ENCODE measurements around the gene ZNF385B.

ZNF385B gene

GRCh38 chr2:179553382-179553781 is 308.0 kb downstream of the ZNF385B start:
- H3K18ac ChIP-seq (ENCODE audit: low read length): no peak overlapping the region
- no peak overlapping the region for H2AK5ac ChIP-seq (ENCODE audit: low read length)
- no peak overlapping the region for H3K14ac ChIP-seq (ENCODE audit: low read length)
- H3K9me3 ChIP-seq (ENCODE audit: insufficient read depth, low read depth, low read length): no peaks in the 10 kb centered on the region
- H3K4me3 ChIP-seq (ENCODE audit: low read depth, low read length): no peak overlapping the region
- H4K91ac ChIP-seq (ENCODE audit: low read depth, low read length): no peak overlapping the region
- H3K27me3 ChIP-seq (ENCODE audit: insufficient read depth, low read length): no peaks in the 10 kb centered on the region
- H3K23ac ChIP-seq (ENCODE audit: low read length): no peak overlapping the region
- no peaks in the 10 kb centered on the region for H3K36me3 ChIP-seq (ENCODE audit: control insufficient read depth in 1 of 2, insufficient read depth in 2 of 2, low read length in 2 of 2)
- no peak overlapping the region for H2BK5ac ChIP-seq (ENCODE audit: low read depth, low read length, poor library complexity)
- no peak overlapping the region for H3K27ac ChIP-seq (ENCODE audit: low read depth, low read length)
- no peaks in the 10 kb centered on the region for H3K79me2 ChIP-seq (ENCODE audit: control insufficient read depth, insufficient read depth, low read length, poor library complexity)
- no peak overlapping the region for H3K4me2 ChIP-seq (ENCODE audit: low read length)
- no peak overlapping the region for H2AFZ ChIP-seq (ENCODE audit: insufficient read depth, low read length, poor library complexity)
- H4K12ac ChIP-seq (ENCODE audit: low read depth, low read length): no peak overlapping the region
- H3K9ac ChIP-seq (ENCODE audit: low read length): no peak overlapping the region
- no peak overlapping the region for H2BK12ac ChIP-seq (ENCODE audit: low read length)
- WGBS (ENCODE audit: extremely low coverage, insufficient coverage, insufficient read length): no CpG with 5 or more reads among the region's 3 CpGs
- no peak overlapping the region for H4K8ac ChIP-seq (ENCODE audit: low read depth, low read length)
- H3K4ac ChIP-seq (ENCODE audit: low read depth, low read length): no peak overlapping the region
- H2BK120ac ChIP-seq (ENCODE audit: insufficient read depth, low read length, poor library complexity): no peak overlapping the region
- DNase-seq: no peak
- no peaks in the 10 kb centered on the region for H3K79me1 ChIP-seq (ENCODE audit: low read length)
- no peaks in the 10 kb centered on the region for H3K4me1 ChIP-seq (ENCODE audit: control insufficient read depth in 1 of 2, insufficient read depth in 2 of 2, low read length in 2 of 2)

- Histone ChIP-seq H3K9me3 (ENCODE audit: insufficient read depth, low read depth, low read length) (no peaks in the 10 kb centered on the region), H3K23ac (ENCODE audit: low read length) (no peak overlapping the region), H4K12ac (ENCODE audit: low read depth, low read length) (no peak overlapping the region), H2BK120ac (ENCODE audit: insufficient read depth, low read length, poor library complexity) (no peak overlapping the region), H3K27me3 (ENCODE audit: insufficient read depth, low read length) (no peaks in the 10 kb centered on the region), H3K18ac (ENCODE audit: low read length) (no peak overlapping the region), H3K4me1 (ENCODE audit: control insufficient read depth in 1 of 2, insufficient read depth in 2 of 2, low read length in 2 of 2) (no peaks in the 10 kb centered on the region), H3K14ac (ENCODE audit: low read length) (no peak overlapping the region), H2AFZ (ENCODE audit: insufficient read depth, low read length, poor library complexity) (no peak overlapping the region), H2BK5ac (ENCODE audit: low read depth, low read length, poor library complexity) (no peak overlapping the region), H3K27ac (ENCODE audit: low read depth, low read length) (no peak overlapping the region), H2AK5ac (ENCODE audit: low read length) (no peak overlapping the region), H3K4me2 (ENCODE audit: low read length) (no peak overlapping the region), H4K8ac (ENCODE audit: low read depth, low read length) (no peak overlapping the region), H3K79me2 (ENCODE audit: control insufficient read depth, insufficient read depth, low read length, poor library complexity) (no peaks in the 10 kb centered on the region), H3K4ac (ENCODE audit: low read depth, low read length) (no peak overlapping the region), H3K79me1 (ENCODE audit: low read length) (no peaks in the 10 kb centered on the region), H2BK12ac (ENCODE audit: low read length) (no peak overlapping the region), H3K4me3 (ENCODE audit: low read depth, low read length) (no peak overlapping the region), H3K9ac (ENCODE audit: low read length) (no peak overlapping the region), H4K91ac (ENCODE audit: low read depth, low read length) (no peak overlapping the region), H3K36me3 (ENCODE audit: control insufficient read depth in 1 of 2, insufficient read depth in 2 of 2, low read length in 2 of 2) (no peaks in the 10 kb centered on the region)
- no CpG with 5 or more reads among the region's 1 CpG for WGBS (ENCODE audit: extremely low coverage, insufficient coverage, insufficient read length)
- no peak for DNase-seq
These were observed 309.8 kb downstream of the ZNF385B start for GRCh38 chr2:179551539-179552045.

GRCh38 chr2:179550849-179551248 is 310.6 kb downstream of the ZNF385B start:
- no peaks in the 10 kb centered on the region for H3K4me1 ChIP-seq (ENCODE audit: control insufficient read depth in 1 of 2, insufficient read depth in 2 of 2, low read length in 2 of 2)
- H3K79me2 ChIP-seq (ENCODE audit: control insufficient read depth, insufficient read depth, low read length, poor library complexity): no peaks in the 10 kb centered on the region
- H3K27ac ChIP-seq (ENCODE audit: low read depth, low read length): no peak overlapping the region
- H3K4me2 ChIP-seq (ENCODE audit: low read length): no peak overlapping the region
- H2AFZ ChIP-seq (ENCODE audit: insufficient read depth, low read length, poor library complexity): no peak overlapping the region
- no peaks in the 10 kb centered on the region for H3K36me3 ChIP-seq (ENCODE audit: control insufficient read depth in 1 of 2, insufficient read depth in 2 of 2, low read length in 2 of 2)
- no peaks in the 10 kb centered on the region for H3K9me3 ChIP-seq (ENCODE audit: insufficient read depth, low read depth, low read length)
- H2AK5ac ChIP-seq (ENCODE audit: low read length): no peak overlapping the region
- no peak overlapping the region for H4K12ac ChIP-seq (ENCODE audit: low read depth, low read length)
- no peak overlapping the region for H3K9ac ChIP-seq (ENCODE audit: low read length)
- no peak overlapping the region for H2BK5ac ChIP-seq (ENCODE audit: low read depth, low read length, poor library complexity)
- H3K27me3 ChIP-seq (ENCODE audit: insufficient read depth, low read length): no peaks in the 10 kb centered on the region
- no peak overlapping the region for H2BK12ac ChIP-seq (ENCODE audit: low read length)
- H3K23ac ChIP-seq (ENCODE audit: low read length): no peak overlapping the region
- DNase-seq: no peak
- no peak overlapping the region for H4K8ac ChIP-seq (ENCODE audit: low read depth, low read length)
- H3K4me3 ChIP-seq (ENCODE audit: low read depth, low read length): no peak overlapping the region
- WGBS (ENCODE audit: extremely low coverage, insufficient coverage, insufficient read length): no CpG with 5 or more reads among the region's 4 CpGs
- H3K4ac ChIP-seq (ENCODE audit: low read depth, low read length): no peak overlapping the region
- no peak overlapping the region for H3K18ac ChIP-seq (ENCODE audit: low read length)
- H4K91ac ChIP-seq (ENCODE audit: low read depth, low read length): no peak overlapping the region
- no peaks in the 10 kb centered on the region for H3K79me1 ChIP-seq (ENCODE audit: low read length)
- H2BK120ac ChIP-seq (ENCODE audit: insufficient read depth, low read length, poor library complexity): no peak overlapping the region
- no peak overlapping the region for H3K14ac ChIP-seq (ENCODE audit: low read length)

- Histone ChIP-seq H4K91ac (ENCODE audit: low read depth, low read length) (no peak overlapping the region), H2BK5ac (ENCODE audit: low read depth, low read length, poor library complexity) (no peak overlapping the region), H3K4me1 (ENCODE audit: control insufficient read depth in 1 of 2, insufficient read depth in 2 of 2, low read length in 2 of 2) (no peaks in the 10 kb centered on the region), H4K8ac (ENCODE audit: low read depth, low read length) (no peak overlapping the region), H3K14ac (ENCODE audit: low read length) (no peak overlapping the region), H3K27me3 (ENCODE audit: insufficient read depth, low read length) (no peaks in the 10 kb centered on the region), H3K4me3 (ENCODE audit: low read depth, low read length) (no peak overlapping the region), H3K79me1 (ENCODE audit: low read length) (no peaks in the 10 kb centered on the region), H3K79me2 (ENCODE audit: control insufficient read depth, insufficient read depth, low read length, poor library complexity) (no peaks in the 10 kb centered on the region), H4K12ac (ENCODE audit: low read depth, low read length) (no peak overlapping the region), H2BK120ac (ENCODE audit: insufficient read depth, low read length, poor library complexity) (no peak overlapping the region), H3K23ac (ENCODE audit: low read length) (no peak overlapping the region), H2BK12ac (ENCODE audit: low read length) (no peak overlapping the region), H3K9me3 (ENCODE audit: insufficient read depth, low read depth, low read length) (no peaks in the 10 kb centered on the region), H2AK5ac (ENCODE audit: low read length) (no peak overlapping the region), H3K18ac (ENCODE audit: low read length) (no peak overlapping the region), H3K36me3 (ENCODE audit: control insufficient read depth in 1 of 2, insufficient read depth in 2 of 2, low read length in 2 of 2) (no peaks in the 10 kb centered on the region), H3K27ac (ENCODE audit: low read depth, low read length) (no peak overlapping the region), H3K4me2 (ENCODE audit: low read length) (no peak overlapping the region), H2AFZ (ENCODE audit: insufficient read depth, low read length, poor library complexity) (no peak overlapping the region), H3K4ac (ENCODE audit: low read depth, low read length) (no peak overlapping the region), H3K9ac (ENCODE audit: low read length) (no peak overlapping the region)
- DNase-seq: no peak
- whole genome bisulfite sequencing (ENCODE audit: extremely low coverage, insufficient coverage, insufficient read length): no CpG with 5 or more reads among the region's 1 CpG
These were observed 311.2 kb downstream of the ZNF385B start for GRCh38 chr2:179550214-179550613.
